ENCODE results near the gene SERPINA3. TPM values are rescaled to one million over a fixed set of nuclear protein-coding genes. Genes with fewer than 3 reads are reported as not detected.

Gene SERPINA3
- polyA plus RNA-seq, 1 donor (not counting 4 experiments of a cell fraction or from before 2014, with no cell fraction given): 0.50 TPM

DNA sequence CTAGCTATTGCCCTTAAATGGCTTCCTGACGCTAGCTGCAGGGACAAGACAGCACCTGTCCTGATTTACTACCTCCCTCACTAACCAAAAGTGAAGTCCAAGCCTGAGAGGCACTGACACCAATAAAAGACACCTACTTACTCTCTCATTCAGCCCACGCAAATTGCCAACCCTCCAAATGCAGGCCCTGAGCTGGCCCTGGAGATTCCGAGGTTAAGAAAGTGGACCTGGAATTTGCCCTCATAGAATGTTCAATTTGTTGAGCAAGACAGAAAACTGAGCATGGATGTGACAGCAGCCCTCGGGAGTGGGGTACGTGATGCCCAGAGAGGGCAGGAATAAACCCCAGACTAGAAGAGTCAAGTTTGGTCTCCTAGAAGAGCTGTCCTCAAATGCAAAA is 16.4 kb downstream of the SERPINA3 start:
- Histone ChIP-seq H3K36me3 (ENCODE audit: control insufficient read depth in 2 of 2, extremely low read depth in 1 of 2, insufficient read depth in 2 of 2, low read length in 2 of 2) (no peaks in the 10 kb centered on the region), H3K4me2 (ENCODE audit: control insufficient read depth, extremely low read depth, insufficient read depth, low read depth, low read length) (no peak overlapping the region), H3K9ac (ENCODE audit: control insufficient read depth, extremely low read depth, insufficient read depth, low read length) (no peak overlapping the region), H3K9me3 (ENCODE audit: control insufficient read depth, low read depth, low read length) (no peaks in the 10 kb centered on the region), H3K4me1 (ENCODE audit: control insufficient read depth, extremely low read depth, insufficient read depth, low read length) (no peaks in the 10 kb centered on the region), H4K20me1 (ENCODE audit: control insufficient read depth, extremely low read depth, insufficient read depth, low read length) (no peaks in the 10 kb centered on the region), H3K79me2 (ENCODE audit: control insufficient read depth, insufficient read depth, low read length) (no peaks in the 10 kb centered on the region), H2AFZ (ENCODE audit: control insufficient read depth, low read length) (no peak overlapping the region), H3K9me1 (ENCODE audit: control insufficient read depth, extremely low read depth, insufficient read depth, low read length) (no peaks in the 10 kb centered on the region), H3K27ac (ENCODE audit: control insufficient read depth, insufficient read depth, low read length) (no peak overlapping the region), H3K4me3 (ENCODE audit: control insufficient read depth in 2 of 3, extremely low read depth in 1 of 3, insufficient read depth in 2 of 3, low read depth in 1 of 3, low read length in 3 of 3) (no peak overlapping the region), H3K27me3 (ENCODE audit: control insufficient read depth, extremely low read depth, insufficient read depth, low read length) (peaks cover 3% of the 10 kb centered on the region)
- FAIRE-seq (no peak), DNase-seq (ENCODE audit: low read depth, low spot score) (no peak)
- TF ChIP-seq EZH2 (IDR thresholded peaks at IDR 0.05; ENCODE audit: low read length): no peak
- TF ChIP-seq, protein P1, sequence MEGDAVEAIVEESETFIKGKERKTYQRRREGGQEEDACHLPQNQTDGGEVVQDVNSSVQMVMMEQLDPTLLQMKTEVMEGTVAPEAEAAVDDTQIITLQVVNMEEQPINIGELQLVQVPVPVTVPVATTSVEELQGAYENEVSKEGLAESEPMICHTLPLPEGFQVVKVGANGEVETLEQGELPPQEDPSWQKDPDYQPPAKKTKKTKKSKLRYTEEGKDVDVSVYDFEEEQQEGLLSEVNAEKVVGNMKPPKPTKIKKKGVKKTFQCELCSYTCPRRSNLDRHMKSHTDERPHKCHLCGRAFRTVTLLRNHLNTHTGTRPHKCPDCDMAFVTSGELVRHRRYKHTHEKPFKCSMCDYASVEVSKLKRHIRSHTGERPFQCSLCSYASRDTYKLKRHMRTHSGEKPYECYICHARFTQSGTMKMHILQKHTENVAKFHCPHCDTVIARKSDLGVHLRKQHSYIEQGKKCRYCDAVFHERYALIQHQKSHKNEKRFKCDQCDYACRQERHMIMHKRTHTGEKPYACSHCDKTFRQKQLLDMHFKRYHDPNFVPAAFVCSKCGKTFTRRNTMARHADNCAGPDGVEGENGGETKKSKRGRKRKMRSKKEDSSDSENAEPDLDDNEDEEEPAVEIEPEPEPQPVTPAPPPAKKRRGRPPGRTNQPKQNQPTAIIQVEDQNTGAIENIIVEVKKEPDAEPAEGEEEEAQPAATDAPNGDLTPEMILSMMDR (optimal IDR thresholded peaks at IDR 0.05 in 1 of 3, IDR thresholded peaks at IDR 0.05 in 1 of 3, conservative IDR thresholded peaks at IDR 0.05 in 1 of 3; ENCODE audit: extremely low read depth in 1 of 3, insufficient read depth in 2 of 3, low read length in 3 of 3): no peak
- dilution Hi-C loops (cut with MboI; ENCODE audit: extremely low pct_ligation_motif_present, low sequenced_read_pairs): no loop called here

DNA sequence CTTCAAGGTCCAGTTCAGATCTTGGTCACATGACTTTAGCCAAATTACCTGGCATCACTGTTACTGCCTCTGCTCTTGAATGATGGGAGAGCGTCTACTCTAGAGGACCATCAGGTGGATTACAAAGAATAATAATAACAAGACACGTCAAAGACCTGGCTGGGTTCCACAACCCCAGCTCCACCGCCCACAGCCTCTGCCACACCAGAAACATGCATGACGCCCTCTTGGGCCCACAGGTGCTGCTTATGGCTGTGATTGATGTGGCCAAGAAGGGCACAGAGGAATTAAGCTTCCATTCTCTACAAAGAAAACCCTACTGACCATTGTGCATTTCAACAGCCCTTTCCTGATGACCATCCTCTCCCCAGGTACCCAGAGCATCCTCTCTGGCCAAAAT is 18.2 kb downstream of the SERPINA3 start:
- dilution Hi-C loops (cut with MboI; ENCODE audit: extremely low pct_ligation_motif_present, low sequenced_read_pairs): no loop called here
- no peak overlapping the region for H3K4me2 ChIP-seq (ENCODE audit: control insufficient read depth, extremely low read depth, insufficient read depth, low read depth, low read length)
- peaks cover 6% of the 10 kb centered on the region for H3K27me3 ChIP-seq (ENCODE audit: control insufficient read depth, extremely low read depth, insufficient read depth, low read length)
- H3K27ac ChIP-seq (ENCODE audit: control insufficient read depth, insufficient read depth, low read length): no peak overlapping the region
- H3K4me3 ChIP-seq (ENCODE audit: control insufficient read depth in 2 of 3, extremely low read depth in 1 of 3, insufficient read depth in 2 of 3, low read depth in 1 of 3, low read length in 3 of 3): no peak overlapping the region
- no peaks in the 10 kb centered on the region for H3K79me2 ChIP-seq (ENCODE audit: control insufficient read depth, insufficient read depth, low read length)
- H3K36me3 ChIP-seq (ENCODE audit: control insufficient read depth in 2 of 2, extremely low read depth in 1 of 2, insufficient read depth in 2 of 2, low read length in 2 of 2): no peaks in the 10 kb centered on the region
- H4K20me1 ChIP-seq (ENCODE audit: control insufficient read depth, extremely low read depth, insufficient read depth, low read length): no peaks in the 10 kb centered on the region
- H2AFZ ChIP-seq (ENCODE audit: control insufficient read depth, low read length): no peak overlapping the region
- no peak overlapping the region for H3K9ac ChIP-seq (ENCODE audit: control insufficient read depth, extremely low read depth, insufficient read depth, low read length)
- FAIRE-seq (no peak), DNase-seq (ENCODE audit: low read depth, low spot score) (no peak)
- no peaks in the 10 kb centered on the region for H3K9me3 ChIP-seq (ENCODE audit: control insufficient read depth, low read depth, low read length)
- no peaks in the 10 kb centered on the region for H3K4me1 ChIP-seq (ENCODE audit: control insufficient read depth, extremely low read depth, insufficient read depth, low read length)
- no peaks in the 10 kb centered on the region for H3K9me1 ChIP-seq (ENCODE audit: control insufficient read depth, extremely low read depth, insufficient read depth, low read length)
- no peak for TF ChIP-seq EZH2 (IDR thresholded peaks at IDR 0.05; ENCODE audit: low read length)
- TF ChIP-seq, protein P1 (optimal IDR thresholded peaks at IDR 0.05 in 1 of 3, IDR thresholded peaks at IDR 0.05 in 1 of 3, conservative IDR thresholded peaks at IDR 0.05 in 1 of 3; ENCODE audit: extremely low read depth in 1 of 3, insufficient read depth in 2 of 3, low read length in 3 of 3): no peak
